Left lung (tissue), 10 donors: ENCODE measurements around the gene SPTBN4. TPM values are rescaled to one million over a fixed set of nuclear protein-coding genes. Genes with fewer than 3 reads are reported as not detected.
A peak's percentile ranks its signal among the peaks of the same experiment; 100 is the strongest.

Experiments used
- ATAC-seq: fragments of 200-7000 bp; cut with Tn5 transposase; one replicate; pipeline ENCODE4 v1.9.1; 2020; ENCODE audit warnings: moderate library complexity
- DNase-seq, 4 donors: peaks; one replicate each; pipeline ENCODE4 v3.0.0-alpha.2; 2013 to 2020
- H3K27ac ChIP-seq, 2 donors: fragments of 200-600 bp; sonication (generic) in 1 of 2; one replicate each; pipeline versions ENCODE4 v1.5.0 to v1.8.0; 2020 to 2021
- H3K27me3 ChIP-seq, 2 donors: fragments of 200-600 bp; sonication (generic) in 1 of 2; one replicate each; pipeline versions ENCODE4 v1.5.0 to v1.8.0; 2020 to 2021
- H3K36me3 ChIP-seq, 2 donors: fragments of 200-600 bp; sonication (generic) in 1 of 2; one replicate each; pipeline versions ENCODE4 v1.5.0 to v1.8.0; 2020 to 2021
- H3K4me1 ChIP-seq, 2 donors: fragments of 200-600 bp; one replicate each; pipeline ENCODE4 v1.8.0; 2021
- H3K4me3 ChIP-seq, 2 donors: fragments of 200-600 bp; sonication (generic) in 1 of 2; one replicate each; pipeline versions ENCODE4 v1.5.0 to v1.8.0; 2020 to 2021; ENCODE audit warnings: mild to moderate bottlenecking in 1 of 2
- H3K9me3 ChIP-seq, 2 donors: fragments of 200-600 bp; sonication (generic) in 1 of 2; one replicate each; pipeline versions ENCODE4 v1.5.0 to v1.8.0; 2020 to 2021
- CTCF ChIP-seq, 2 donors: fragments of 200-600 bp; sonication (generic) in 1 of 2; IDR thresholded peaks; one replicate each; pipeline versions ENCODE4 v1.5.0 to v1.8.0; 2021; ENCODE audit warnings: antibody characterized with exemption in 2 of 2
- intact Hi-C, 2 donors: fragments of 100-400 bp; cut with DNase I; formaldehyde crosslinking; loops; one replicate each; pipeline versions ENCODE4 v1.11.2 to v1.14.2; 2022
- polyA plus RNA-seq, 6 donors: library from polyadenylated mRNA; unstranded; fragments of 120-200 nt; gene quantifications; one replicate each; pipeline ENCODE4 v1.2.1, GENCODE V29; 2013; ENCODE audit not compliant: insufficient read length in 6 of 6
- total RNA-seq, 2 donors: library from RNA; stranded (reverse); fragmentation: NEBNext Ultra II Directional; extraction: Animal tissue kit (Norgen Biotek cat#: 25700); gene quantifications; one replicate each; pipeline ENCODE4 v1.2.1, GENCODE V29; 2021
- donor health status: DM: no; HTN: yes; CAD: no.
- donor health status: DM: no; HTN: no; CAD: no.

Gene SPTBN4
- total and polyA plus RNA-seq, 8 donors: 0.42 to 2.5 (median 1.3) TPM

- DNase-seq (no peak), ATAC-seq (no peak)
- H3K9me3 ChIP-seq: no peaks in the 10 kb centered on the region
- peaks cover 0 to 96% of the 10 kb centered on the region in 2 donors for H3K36me3 ChIP-seq
- peaks cover 0 to 53% of the 10 kb centered on the region in 2 donors for H3K4me1 ChIP-seq
- TF ChIP-seq CTCF (IDR thresholded peaks at IDR 0.05): no peak
- intact Hi-C loops: no loop called here
- no peaks in the 10 kb centered on the region for H3K27me3 ChIP-seq
- H3K4me3 ChIP-seq: no peak overlapping the region
- H3K27ac ChIP-seq: no peak overlapping the region
These were observed 117.2 kb downstream of the SPTBN4 start for GRCh38 chr19:40584007-40584406.

DNA sequence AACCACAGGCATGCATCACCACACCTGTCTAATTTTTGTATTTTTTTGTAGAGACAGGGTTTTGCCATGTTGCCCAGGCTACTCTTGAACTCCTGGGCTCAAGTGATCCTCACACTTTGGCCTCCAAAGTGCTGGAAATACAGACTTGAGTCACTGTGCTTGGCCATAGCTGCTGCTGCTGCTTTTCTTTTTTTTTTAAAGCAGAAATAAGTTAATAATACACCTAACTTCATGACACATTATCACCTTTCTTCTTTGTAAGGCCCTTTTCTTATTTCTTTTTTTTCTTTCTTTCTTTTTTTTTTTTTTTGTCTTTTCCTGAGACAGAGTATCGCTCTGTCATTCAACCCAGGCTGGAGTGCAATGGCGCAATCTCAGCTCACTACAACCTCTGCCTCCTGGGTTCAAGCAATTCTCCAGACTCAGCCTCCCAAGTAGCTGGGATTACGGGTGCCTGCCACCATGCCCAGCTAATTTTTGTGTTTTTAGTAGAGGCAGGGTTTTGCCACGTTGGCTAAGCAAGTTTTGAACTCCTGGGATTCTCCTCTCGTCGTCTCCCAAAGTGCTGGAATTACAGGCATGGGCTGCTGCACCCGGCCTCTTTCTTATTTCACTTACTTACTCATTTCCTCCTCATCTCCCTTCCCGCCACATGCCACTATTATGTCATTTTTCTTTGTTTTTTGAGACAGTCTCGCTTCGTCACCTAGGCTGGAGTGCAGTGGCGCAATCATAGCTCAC, 118.6 kb downstream of the SPTBN4 start:
- peaks cover 0 to 96% of the 10 kb centered on the region in 2 donors for H3K36me3 ChIP-seq
- DNase-seq (peak in 1 of 4 donors; percentile 49), ATAC-seq (peak; percentile 42)
- TF ChIP-seq CTCF (IDR thresholded peaks at IDR 0.05): no peak
- no peaks in the 10 kb centered on the region for H3K27me3 ChIP-seq
- intact Hi-C loops: no loop called here
- H3K4me1 ChIP-seq: peaks cover 0 to 43% of the 10 kb centered on the region in 2 donors
- peak overlapping the region in 1 of 2 donors; percentile 88 for H3K27ac ChIP-seq
- no peak overlapping the region for H3K4me3 ChIP-seq
- no peaks in the 10 kb centered on the region for H3K9me3 ChIP-seq

DNA sequence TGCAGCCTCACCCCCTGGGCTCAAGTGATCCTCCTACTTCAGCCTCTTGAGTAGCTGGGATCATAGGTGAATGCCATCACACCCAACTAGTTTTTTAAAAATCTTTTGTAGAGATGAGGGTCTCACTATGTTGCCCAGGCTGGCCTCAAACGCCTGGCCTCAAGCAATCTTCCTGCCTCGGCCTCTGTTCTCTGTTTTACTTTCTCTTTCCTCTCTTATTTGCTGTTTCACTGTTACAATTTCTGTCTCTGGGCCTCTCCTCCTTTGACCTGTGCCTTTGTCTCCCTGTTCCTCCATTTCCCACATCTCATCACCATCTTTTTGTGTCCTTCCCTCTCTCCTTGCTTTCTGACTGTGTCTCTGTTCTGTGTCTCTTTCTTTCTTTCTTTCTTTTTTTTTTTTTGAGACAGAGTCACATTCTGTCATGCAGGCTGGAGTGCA, 119.2 kb downstream of the SPTBN4 start:
- ATAC-seq (no peak), DNase-seq (no peak)
- no peaks in the 10 kb centered on the region for H3K27me3 ChIP-seq
- intact Hi-C loops: no loop called here
- no peaks in the 10 kb centered on the region for H3K9me3 ChIP-seq
- TF ChIP-seq CTCF (IDR thresholded peaks at IDR 0.05): no peak
- no peak overlapping the region for H3K4me3 ChIP-seq
- peaks cover 0 to 37% of the 10 kb centered on the region in 2 donors for H3K4me1 ChIP-seq
- peak overlapping the region in 1 of 2 donors; percentile 88 for H3K27ac ChIP-seq
- H3K36me3 ChIP-seq: peaks cover 0 to 96% of the 10 kb centered on the region in 2 donors

GRCh38 chr19:40586611-40587010, 119.8 kb downstream of the SPTBN4 start:
- Histone ChIP-seq H3K27ac (peak overlapping the region in 1 of 2 donors; percentile 88), H3K4me1 (peaks cover 0 to 33% of the 10 kb centered on the region in 2 donors), H3K9me3 (no peaks in the 10 kb centered on the region), H3K36me3 (peaks cover 0 to 93% of the 10 kb centered on the region in 2 donors), H3K4me3 (no peak overlapping the region), H3K27me3 (no peaks in the 10 kb centered on the region)
- ATAC-seq (no peak), DNase-seq (no peak)
- intact Hi-C loops: no loop called here
- TF ChIP-seq CTCF (IDR thresholded peaks at IDR 0.05): no peak

DNA sequence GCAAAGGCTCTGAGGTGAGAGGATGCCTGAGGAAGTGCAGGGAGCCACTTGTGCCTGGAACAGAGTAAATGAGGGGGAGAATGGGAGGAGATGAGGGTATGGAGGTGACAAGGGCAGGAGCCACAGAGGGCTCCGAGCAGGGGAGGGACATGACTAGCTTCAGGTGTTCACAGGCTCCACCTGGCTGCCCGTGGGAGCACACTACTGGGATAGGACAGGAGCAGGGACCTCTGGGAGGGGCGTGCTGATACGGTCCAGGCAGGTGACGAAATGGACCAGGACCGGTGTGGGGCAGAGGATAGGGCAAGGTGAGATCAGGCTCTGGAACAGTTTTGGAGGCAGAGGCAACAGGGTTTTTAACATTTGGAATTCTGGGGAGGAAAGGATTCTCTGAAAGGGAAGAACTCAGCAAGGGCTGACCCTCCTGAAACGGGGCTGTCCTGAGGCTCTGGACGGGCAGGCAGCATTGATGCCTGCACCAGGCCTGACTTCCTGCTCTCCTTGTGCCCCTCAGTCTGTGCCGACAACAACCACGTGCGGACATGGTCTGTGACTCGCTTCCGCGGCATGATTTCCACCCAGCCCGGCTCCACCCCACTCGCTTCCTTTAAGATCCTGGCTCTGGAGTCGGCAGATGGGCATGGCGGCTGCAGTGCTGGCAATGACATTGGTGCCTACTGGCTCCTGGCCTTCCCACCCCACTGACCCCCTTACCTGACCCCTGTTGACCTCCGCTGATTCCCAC, 121.5 kb downstream of the SPTBN4 start:
- H3K36me3 ChIP-seq: peaks cover 0 to 77% of the 10 kb centered on the region in 2 donors
- peaks cover 0 to 33% of the 10 kb centered on the region in 2 donors for H3K4me1 ChIP-seq
- DNase-seq: no peak
- TF ChIP-seq CTCF (IDR thresholded peaks at IDR 0.05): no peak
- H3K4me3 ChIP-seq: no peak overlapping the region
- intact Hi-C loops: no loop called here
- no peaks in the 10 kb centered on the region for H3K27me3 ChIP-seq
- no peak overlapping the region for H3K27ac ChIP-seq
- H3K9me3 ChIP-seq: no peaks in the 10 kb centered on the region
- ATAC-seq: no peak
